ENCODE data around the gene XPC.
"Not testable (repeated sequence)": the region's sequence is repeated elsewhere in the genome, so short reads cannot be mapped to it uniquely, and the experiment has no call there.

Gene XPC

DNA sequence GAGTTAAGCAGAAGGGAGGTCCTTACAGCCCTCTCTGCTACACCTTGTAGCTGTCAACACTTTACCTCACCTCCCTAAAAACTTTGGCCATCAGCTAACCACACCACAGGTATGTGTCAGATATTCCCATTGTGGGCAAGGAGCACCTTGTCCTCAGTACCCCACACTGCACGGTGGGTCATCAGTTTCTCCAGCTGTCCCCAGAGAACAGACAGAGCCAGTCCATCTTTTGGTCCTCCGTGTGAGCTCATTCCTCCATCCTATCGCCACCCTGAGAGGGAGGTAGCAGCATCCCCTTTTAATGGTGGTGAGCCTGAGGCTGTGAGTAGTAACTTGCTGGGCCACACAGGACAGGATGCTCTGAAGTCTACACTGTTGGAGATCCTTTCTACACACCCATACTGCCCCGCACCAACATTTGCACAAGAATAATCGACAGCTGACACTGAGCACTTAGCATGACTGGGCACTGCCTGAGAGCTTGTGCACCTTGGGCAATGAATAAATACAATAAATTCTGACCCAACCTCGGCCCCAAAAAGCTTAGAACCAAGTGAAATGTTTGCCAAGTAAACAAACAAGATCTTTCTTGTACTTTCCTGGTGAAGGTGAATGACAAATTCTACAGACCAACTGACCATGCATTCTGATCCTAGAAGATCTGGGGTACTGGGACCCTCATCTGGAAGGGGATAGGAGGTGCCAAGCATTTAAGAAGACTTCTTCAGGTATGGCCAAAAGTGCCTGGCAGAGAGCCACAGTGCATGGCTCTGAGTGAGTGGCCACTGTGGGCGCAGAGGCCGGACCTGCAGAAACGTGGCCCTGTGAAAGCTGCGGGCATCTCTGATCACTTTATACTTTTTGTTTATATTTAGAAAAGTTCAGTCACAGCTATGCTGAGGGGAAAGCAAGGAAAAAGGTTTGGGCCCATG, 60.7 kb downstream of the XPC start:
- no peak for DNase-seq

DNA sequence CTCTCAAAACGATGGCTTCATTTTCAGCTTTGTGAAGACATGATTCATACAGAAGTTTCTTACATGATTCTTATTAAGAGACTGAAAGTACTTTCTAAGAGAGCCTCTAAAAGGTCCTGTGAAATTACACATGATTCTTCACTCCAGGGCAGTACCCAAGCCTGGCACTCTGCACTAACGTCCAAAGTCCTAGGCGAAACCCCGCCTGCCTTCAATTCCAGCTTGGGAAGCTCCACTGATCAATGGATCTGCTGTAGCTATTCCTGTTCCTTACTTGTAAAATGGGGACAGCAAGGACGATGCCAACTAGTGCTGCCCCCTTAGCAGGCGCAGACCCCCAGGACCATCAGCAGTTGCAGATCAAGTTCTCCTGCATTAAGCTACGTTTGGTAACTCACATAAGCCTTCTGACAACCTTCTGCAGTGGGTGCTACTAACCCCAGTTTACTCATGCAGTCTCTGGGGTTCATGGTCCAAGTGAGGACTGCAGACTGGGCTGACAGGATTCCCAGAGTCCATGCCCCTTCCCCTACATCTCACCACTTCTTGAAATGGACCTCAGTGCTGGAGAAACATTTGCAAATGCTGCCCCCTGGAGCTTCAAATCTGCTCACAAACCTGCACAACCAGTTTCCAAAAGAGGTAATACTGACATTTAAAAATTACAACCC, 64.3 kb downstream of the XPC start:
- no peak for DNase-seq

DNA sequence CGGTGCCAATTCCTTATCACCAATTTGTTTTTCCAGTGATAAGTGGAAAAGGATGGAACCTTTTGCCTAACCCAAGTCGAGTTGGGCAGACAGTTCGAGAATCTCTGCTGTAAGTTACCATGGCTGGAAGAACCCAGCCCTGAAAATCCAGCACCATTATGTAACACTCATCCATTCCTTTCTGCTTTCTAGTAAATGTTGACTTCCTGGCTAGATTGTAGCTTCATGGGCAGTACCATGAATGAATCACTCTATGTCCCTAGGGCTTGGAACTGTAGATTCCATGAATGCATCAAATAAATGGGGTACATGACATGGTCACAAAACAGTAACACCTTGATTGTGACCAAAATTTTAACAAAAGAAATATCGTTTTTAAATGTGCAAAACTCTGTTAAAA, 67.7 kb downstream of the XPC start:
- DNase-seq = no peak

GRCh38 chr3:14109821-14110220, 68.6 kb downstream of the XPC start:
- DNase-seq = not testable (repeated sequence)

GRCh38 chr3:14097616-14098391, 80.6 kb downstream of the XPC start:
- no peak for DNase-seq

GRCh38 chr3:14096742-14097141, 81.7 kb downstream of the XPC start:
- no peak for DNase-seq

Measured in NCI-H1105 (cell line).